Ishikawa (cell line): Measurements from ENCODE around the gene AAR2.

Experiments
- CEBPB ChIP-seq: IDR thresholded peaks from 2 replicates; pipeline ENCODE4 v1.6.1; 2012
- CREB1 ChIP-seq: IDR thresholded peaks from 2 replicates; pipeline ENCODE4 v1.6.1; 2012; ENCODE audit warnings: low read depth
- EGR1 ChIP-seq: IDR thresholded peaks from 2 replicates; pipeline ENCODE4 v1.6.1; 2012
- EP300 ChIP-seq: IDR thresholded peaks from 2 replicates; pipeline ENCODE4 v1.6.1; 2012; ENCODE audit warnings: borderline replicate concordance
- FOXM1 ChIP-seq: IDR thresholded peaks from 2 replicates; pipeline ENCODE4 v1.6.1; 2012; ENCODE audit warnings: low read depth, borderline replicate concordance
- MAX ChIP-seq: IDR thresholded peaks from 2 replicates; pipeline ENCODE4 v1.6.1; 2012
- NFIC ChIP-seq: IDR thresholded peaks from 2 replicates; pipeline ENCODE4 v1.6.1; 2012
- RAD21 ChIP-seq: IDR thresholded peaks from 2 replicates; pipeline ENCODE4 v1.6.1; 2012; ENCODE audit warnings: low read depth
- REST ChIP-seq: IDR thresholded peaks from 2 replicates; pipeline ENCODE4 v1.6.1; 2012; ENCODE audit warnings: low read depth, mild to moderate bottlenecking
- TAF1 ChIP-seq: IDR thresholded peaks from 2 replicates; pipeline ENCODE4 v1.6.1; 2012; ENCODE audit warnings: low read depth, mild to moderate bottlenecking
- TEAD4 ChIP-seq: IDR thresholded peaks from 2 replicates; pipeline ENCODE4 v1.6.1; 2012
- USF1 ChIP-seq: IDR thresholded peaks from 2 replicates; pipeline ENCODE4 v1.6.1; 2012
- YY1 ChIP-seq: IDR thresholded peaks from 2 replicates; pipeline ENCODE4 v1.6.1; 2012; ENCODE audit warnings: low read depth

DNA sequence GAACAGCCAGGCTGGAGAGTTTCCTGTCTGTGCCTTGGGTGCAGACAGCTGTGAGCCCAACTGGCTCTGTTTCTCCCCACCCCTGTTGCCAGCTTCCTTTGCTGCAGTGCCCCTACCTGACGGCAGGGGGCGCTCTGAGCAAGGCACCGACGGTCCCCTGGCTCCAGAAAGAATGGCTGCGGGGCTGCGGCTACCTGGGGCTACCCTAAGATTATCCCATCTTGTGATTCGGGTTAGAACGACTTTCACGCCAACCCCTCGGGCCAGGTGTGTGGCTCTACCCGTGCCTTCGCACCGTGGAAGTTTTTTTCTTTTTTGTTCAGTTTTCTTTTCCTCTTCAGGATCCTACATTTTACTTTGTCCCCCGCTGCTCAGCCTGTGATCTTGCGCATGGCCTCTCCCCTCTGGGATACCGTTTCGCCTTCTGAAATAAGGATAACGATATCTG lies 33.4 kb upstream of the AAR2 start:
- no peak for TF ChIP-seq EP300
- TF ChIP-seq NFIC, result no peak
- peak; percentile 56 for TF ChIP-seq YY1
- no peak for TF ChIP-seq USF1
- TF ChIP-seq MAX, result no peak
- peak; percentile 80 for TF ChIP-seq RAD21
- TF ChIP-seq FOXM1, result no peak
- TF ChIP-seq TAF1, result no peak
- TF ChIP-seq CEBPB, result no peak
- no peak for TF ChIP-seq EGR1
- TF ChIP-seq TEAD4, result no peak
- TF ChIP-seq REST, result no peak
- TF ChIP-seq CREB1, result no peak
